Parathyroid adenoma (tissue), 2 donors: ENCODE data around the gene ELOVL5.
"Not testable (repeated sequence)": the region's sequence is repeated elsewhere in the genome, so short reads cannot be mapped to it uniquely, and the experiment has no call there.

Source experiments
- H2AFZ ChIP-seq: fragments of 300-600 bp; sonication (generic); one replicate; pipeline ENCODE4 v1.7.0; 2017; ENCODE audit warnings: antibody characterized with exemption, mild to moderate bottlenecking
- H3K27ac ChIP-seq: fragments of 300-600 bp; sonication (generic); one replicate; pipeline ENCODE4 v1.7.0; 2017
- H3K27me3 ChIP-seq: fragments of 300-600 bp; sonication (generic); one replicate; pipeline ENCODE4 v1.7.0; 2017; ENCODE audit warnings: low read length; ENCODE audit not compliant: control insufficient read depth, insufficient read depth
- H3K36me3 ChIP-seq: fragments of 300-600 bp; sonication (generic); one replicate; pipeline ENCODE4 v1.7.0; 2017; ENCODE audit warnings: low read length; ENCODE audit not compliant: control insufficient read depth, insufficient read depth
- H3K4me1 ChIP-seq: fragments of 300-600 bp; sonication (generic); one replicate; pipeline ENCODE4 v1.7.0; 2017; ENCODE audit warnings: control low read depth
- H3K4me2 ChIP-seq: fragments of 300-600 bp; sonication (generic); one replicate; pipeline ENCODE4 v1.7.0; 2017; ENCODE audit warnings: low read length
- H3K4me3 ChIP-seq: fragments of 300-600 bp; sonication (generic); one replicate; pipeline ENCODE4 v1.7.0; 2017; ENCODE audit warnings: low read depth, low read length
- H3K79me2 ChIP-seq: fragments of 300-600 bp; sonication (generic); one replicate; pipeline ENCODE4 v1.7.0; 2017; ENCODE audit warnings: control low read depth
- H3K9ac ChIP-seq: fragments of 300-600 bp; sonication (generic); one replicate; pipeline ENCODE4 v1.7.0; 2017; ENCODE audit warnings: mild to moderate bottlenecking
- H3K9me3 ChIP-seq: fragments of 300-600 bp; sonication (generic); one replicate; pipeline ENCODE4 v1.7.0; 2017; ENCODE audit warnings: low read length; ENCODE audit not compliant: control insufficient read depth
- CTCF ChIP-seq: fragments of 300-600 bp; sonication (generic); IDR thresholded peaks from one replicate; pipeline ENCODE4 v1.7.0; 2017; ENCODE audit warnings: antibody characterized with exemption, mild to moderate bottlenecking
- donor health status: primary hyperparathyroidism.

The ELOVL5 gene

GRCh38 chr6:53322188-53323029 lies 26.3 kb downstream of the ELOVL5 start:
- H2AFZ ChIP-seq, result no peak overlapping the region
- H3K4me3 ChIP-seq, result no peak overlapping the region
- no peaks in the 10 kb centered on the region for H3K36me3 ChIP-seq
- H3K27me3 ChIP-seq, result no peaks in the 10 kb centered on the region
- H3K9me3 ChIP-seq, result no peaks in the 10 kb centered on the region
- no peak overlapping the region for H3K4me2 ChIP-seq
- H3K4me1 ChIP-seq, result no peaks in the 10 kb centered on the region
- peaks cover under 1% of the 10 kb centered on the region for H3K79me2 ChIP-seq
- TF ChIP-seq CTCF, result no peak
- H3K27ac ChIP-seq, result no peak overlapping the region
- no peak overlapping the region for H3K9ac ChIP-seq

- H2AFZ ChIP-seq, result no peak overlapping the region
- no peak overlapping the region for H3K9ac ChIP-seq
- H3K27ac ChIP-seq, result no peak overlapping the region
Measured at GRCh38 chr6:53321701-53322100, 27.0 kb downstream of the ELOVL5 start.

GRCh38 chr6:53320964-53321363 lies 27.8 kb downstream of the ELOVL5 start:
- H3K79me2 ChIP-seq, result peaks cover 2% of the 10 kb centered on the region
- no peak overlapping the region for H3K9ac ChIP-seq
- no peaks in the 10 kb centered on the region for H3K36me3 ChIP-seq
- H3K9me3 ChIP-seq, result no peaks in the 10 kb centered on the region
- H3K4me3 ChIP-seq, result no peak overlapping the region
- no peaks in the 10 kb centered on the region for H3K4me1 ChIP-seq
- no peak overlapping the region for H3K4me2 ChIP-seq
- H2AFZ ChIP-seq, result no peak overlapping the region
- no peak for TF ChIP-seq CTCF
- no peaks in the 10 kb centered on the region for H3K27me3 ChIP-seq
- H3K27ac ChIP-seq, result no peak overlapping the region

More at GRCh38 chr6:53321701-53322100, 27.0 kb downstream of the ELOVL5 start:
- H3K36me3 ChIP-seq, result no peaks in the 10 kb centered on the region
- H3K4me3 ChIP-seq, result no peak overlapping the region
- peaks cover 2% of the 10 kb centered on the region for H3K79me2 ChIP-seq
- no peaks in the 10 kb centered on the region for H3K9me3 ChIP-seq
- H3K4me2 ChIP-seq, result no peak overlapping the region
- no peaks in the 10 kb centered on the region for H3K4me1 ChIP-seq
- TF ChIP-seq CTCF, result no peak
- no peaks in the 10 kb centered on the region for H3K27me3 ChIP-seq

GRCh38 chr6:53318429-53318828 lies 30.3 kb downstream of the ELOVL5 start:
- Histone ChIP-seq H3K79me2 (peaks cover 2% of the 10 kb centered on the region), H3K9ac (no peak overlapping the region), H3K4me2 (no peak overlapping the region), H3K27me3 (no peaks in the 10 kb centered on the region), H3K9me3 (no peaks in the 10 kb centered on the region), H3K4me1 (peaks cover 7% of the 10 kb centered on the region), H2AFZ (no peak overlapping the region), H3K27ac (no peak overlapping the region), H3K4me3 (no peak overlapping the region), H3K36me3 (no peaks in the 10 kb centered on the region)
- no peak for TF ChIP-seq CTCF

GRCh38 chr6:53317861-53318260 lies 30.9 kb downstream of the ELOVL5 start:
- H2AFZ ChIP-seq, result no peak overlapping the region
- no peak overlapping the region for H3K9ac ChIP-seq
- peaks cover 7% of the 10 kb centered on the region for H3K4me1 ChIP-seq
- TF ChIP-seq CTCF, result no peak
- no peaks in the 10 kb centered on the region for H3K36me3 ChIP-seq
- H3K79me2 ChIP-seq, result peaks cover 2% of the 10 kb centered on the region
- H3K4me3 ChIP-seq, result no peak overlapping the region
- no peak overlapping the region for H3K4me2 ChIP-seq
- no peaks in the 10 kb centered on the region for H3K9me3 ChIP-seq
- no peaks in the 10 kb centered on the region for H3K27me3 ChIP-seq
- H3K27ac ChIP-seq, result no peak overlapping the region

GRCh38 chr6:53317299-53317698 lies 31.5 kb downstream of the ELOVL5 start:
- H3K4me3 ChIP-seq, H3K27me3 ChIP-seq, H3K4me1 ChIP-seq, H3K9me3 ChIP-seq, H2AFZ ChIP-seq, H3K27ac ChIP-seq, H3K36me3 ChIP-seq, H3K4me2 ChIP-seq, H3K9ac ChIP-seq, H3K79me2 ChIP-seq: not testable (repeated sequence)
